IMR-90 (cell line): Measurements from ENCODE around the gene KPRP. TPM values are rescaled to one million over a fixed set of nuclear protein-coding genes. Genes with fewer than 3 reads are reported as not detected.

Experiments used
- ATAC-seq: fragments of 200-7000 bp; cut with Tn5 transposase; 2 replicates; pipeline ENCODE4 v1.9.1; 2020; ENCODE audit warnings: low read depth, mild to moderate bottlenecking, moderate library complexity
- BruUV-seq: library from RNA; stranded (reverse); fragments of 400-500 nt; replicated peaks from 2 replicates; lab custom pipeline; 2021; lab: Mats Ljungman, UMichigan
- CTCF ChIA-PET: fragments of 300-600 bp; formaldehyde crosslinking; extraction: SDS; loops from one replicate; lab custom pipeline; 2021; ENCODE audit warnings: antibody characterized with exemption; lab: Yijun Ruan, JAX
- POLR2A ChIA-PET: fragments of 300-600 bp; sonication (Branson Sonifier 250); formaldehyde crosslinking; loops from one replicate; lab custom pipeline; 2022; ENCODE audit warnings: antibody characterized with exemption; ENCODE audit not compliant: unreplicated experiment; lab: Charles Lee
- DNase-seq: peaks from one replicate; pipeline ENCODE4 v3.0.0; 2013
- H2AFZ ChIP-seq: replicated peaks from 2 replicates; pipeline ENCODE3; 2013; ENCODE audit warnings: low read length, mild to moderate bottlenecking; ENCODE audit not compliant: poor library complexity
- H2AK5ac ChIP-seq: 2 replicates; pipeline ENCODE4 v1.6.1; 2013; ENCODE audit warnings: low read depth, low read length, inconsistent platforms
- H2AK9ac ChIP-seq: replicated peaks from 2 replicates; pipeline ENCODE3; 2013; ENCODE audit warnings: mild to moderate bottlenecking, low read depth, low read length, moderate library complexity; ENCODE audit not compliant: poor library complexity
- H2BK120ac ChIP-seq: 2 replicates; pipeline ENCODE4 v1.6.1; 2013; ENCODE audit warnings: low read depth, low read length, inconsistent platforms
- H2BK15ac ChIP-seq: 3 replicates; pipeline ENCODE4 v1.6.1; 2013; ENCODE audit warnings: low read depth, low read length, inconsistent platforms
- H2BK20ac ChIP-seq: 2 replicates; pipeline ENCODE4 v1.6.1; 2013; ENCODE audit warnings: low read depth, mild to moderate bottlenecking, inconsistent platforms, low read length, moderate library complexity
- H2BK5ac ChIP-seq: 2 replicates; pipeline ENCODE4 v1.6.1; 2013; ENCODE audit warnings: mild to moderate bottlenecking, low read depth, low read length, inconsistent platforms; ENCODE audit not compliant: poor library complexity, severe bottlenecking
- H3K14ac ChIP-seq: replicated peaks from 2 replicates; pipeline ENCODE4 v1.6.1; 2013; ENCODE audit warnings: low read depth, low read length, inconsistent platforms
- H3K18ac ChIP-seq: 2 replicates; pipeline ENCODE4 v1.6.1; 2013; ENCODE audit warnings: low read depth, low read length, control low read depth
- H3K23ac ChIP-seq: 2 replicates; pipeline ENCODE4 v1.6.1; 2013; ENCODE audit warnings: low read depth, low read length, inconsistent platforms
- H3K27ac ChIP-seq: 2 replicates; pipeline ENCODE4 v1.5.1; 2013; ENCODE audit warnings: mild to moderate bottlenecking, control low read depth, low read length; ENCODE audit not compliant: insufficient read depth
- H3K27me3 ChIP-seq: 2 replicates; pipeline ENCODE4 v1.6.1; 2013; ENCODE audit warnings: low read length; ENCODE audit not compliant: control insufficient read depth, insufficient read depth
- H3K36me3 ChIP-seq: 2 replicates; pipeline ENCODE4 v1.6.1; 2013; ENCODE audit warnings: low read length, mixed read lengths; ENCODE audit not compliant: control insufficient read depth, insufficient read depth
- H3K4ac ChIP-seq: 2 replicates; pipeline ENCODE4 v1.6.1; 2013; ENCODE audit warnings: low read depth, low read length, inconsistent platforms
- H3K4me1 ChIP-seq: 2 replicates; pipeline ENCODE4 v1.6.1; 2013; ENCODE audit warnings: low read length, mixed read lengths; ENCODE audit not compliant: control insufficient read depth, insufficient read depth
- H3K4me2 ChIP-seq: 2 replicates; pipeline ENCODE4 v1.6.1; 2013; ENCODE audit warnings: low read depth, mild to moderate bottlenecking, control low read depth, low read length, moderate library complexity
- H3K4me3 ChIP-seq: 2 replicates; pipeline ENCODE4 v1.5.1; 2013; ENCODE audit warnings: low read depth, mild to moderate bottlenecking, control low read depth, low read length, moderate library complexity; ENCODE audit not compliant: insufficient read depth
- H3K56ac ChIP-seq: 2 replicates; pipeline ENCODE4 v1.6.1; 2013; ENCODE audit warnings: low read length, inconsistent platforms; ENCODE audit not compliant: insufficient read depth; ENCODE audit errors: extremely low read depth
- H3K79me1 ChIP-seq, 2 experiments: 2 replicates each; pipeline ENCODE4 v1.6.1; 2013; ENCODE audit warnings: low read length in 2 of 2, inconsistent platforms in 1 of 2, low read depth in 1 of 2
- H3K9ac ChIP-seq: 2 replicates; pipeline ENCODE4 v1.6.1; 2013; ENCODE audit warnings: low read depth, low read length, control low read depth
- H3K9me1 ChIP-seq: 2 replicates; pipeline ENCODE4 v1.6.1; 2013; ENCODE audit warnings: low read length, inconsistent platforms; ENCODE audit not compliant: insufficient read depth
- H3K9me3 ChIP-seq: 2 replicates; pipeline ENCODE4 v1.6.1; 2013; ENCODE audit warnings: low read length; ENCODE audit not compliant: control insufficient read depth, insufficient read depth
- H4K20me1 ChIP-seq: 2 replicates; pipeline ENCODE4 v1.6.1; 2013; ENCODE audit warnings: low read length, inconsistent platforms; ENCODE audit not compliant: insufficient read depth
- H4K5ac ChIP-seq: 2 replicates; pipeline ENCODE4 v1.6.1; 2013; ENCODE audit warnings: mild to moderate bottlenecking, low read depth, low read length, control low read depth
- H4K8ac ChIP-seq, 2 experiments: 2 replicates each; pipeline ENCODE4 v1.6.1; 2013; ENCODE audit warnings: low read depth in 2 of 2, low read length in 2 of 2, control low read depth in 1 of 2, inconsistent platforms in 1 of 2
- H4K91ac ChIP-seq: 2 replicates; pipeline ENCODE4 v1.6.1; 2013; ENCODE audit warnings: low read depth, low read length, inconsistent platforms; ENCODE audit not compliant: insufficient read depth
- CEBPB ChIP-seq: IDR thresholded peaks from 2 replicates; pipeline ENCODE4 v1.6.1; 2012; ENCODE audit warnings: low read depth, low read length, improper control_type of control experiment
- CHD1 ChIP-seq: IDR thresholded peaks from 2 replicates; pipeline ENCODE4 v1.6.1; 2012; ENCODE audit warnings: low read depth, low read length, improper control_type of control experiment
- CTCF ChIP-seq: conservative IDR thresholded peaks from 2 replicates; pipeline ENCODE4 v1.5.1; 2012; ENCODE audit warnings: mild to moderate bottlenecking, low read depth, low read length, improper control_type of control experiment
- FOS ChIP-seq: fragments of 150-350 bp; IDR thresholded peaks from 2 replicates; pipeline ENCODE4 v1.6.1; 2016; ENCODE audit warnings: low read depth, low read length
- MAZ ChIP-seq: IDR thresholded peaks from 2 replicates; pipeline ENCODE4 v1.6.1; 2012; ENCODE audit warnings: low read depth, mild to moderate bottlenecking, low read length, improper control_type of control experiment, moderate library complexity, borderline replicate concordance
- NFE2L2 ChIP-seq: fragments of 150-350 bp; IDR thresholded peaks from 2 replicates; pipeline ENCODE4 v1.6.1; 2016; ENCODE audit warnings: low read depth, mild to moderate bottlenecking, low read length
- POLR2A ChIP-seq: IDR thresholded peaks from 2 replicates; pipeline ENCODE4 v1.6.1; 2012; ENCODE audit warnings: mild to moderate bottlenecking, low read depth, low read length
- RCOR1 ChIP-seq: IDR thresholded peaks from 2 replicates; pipeline ENCODE4 v1.6.1; 2012; ENCODE audit warnings: mild to moderate bottlenecking, low read length, improper control_type of control experiment; ENCODE audit not compliant: insufficient replicate concordance
- RFX5 ChIP-seq: IDR thresholded peaks from 2 replicates; pipeline ENCODE4 v1.8.0; 2012; ENCODE audit warnings: low read depth, mild to moderate bottlenecking, low read length, moderate library complexity
- SMC3 ChIP-seq: fragments of 150-350 bp; IDR thresholded peaks from 2 replicates; pipeline ENCODE4 v1.6.1; 2016; ENCODE audit warnings: low read depth, mild to moderate bottlenecking, antibody characterized with exemption, low read length, moderate library complexity
- USF2 ChIP-seq: fragments of 150-350 bp; IDR thresholded peaks from 2 replicates; pipeline ENCODE4 v1.6.1; 2017; ENCODE audit warnings: mild to moderate bottlenecking, antibody characterized with exemption, low read length, low read depth
- WGBS, 2 experiments: methylation state at CpG; one replicate each; pipeline versions ENCODE4 v1.1.5 to v1.1.7; 2013; ENCODE audit warnings: missing lambda C conversion rate in 2 of 2; ENCODE audit not compliant: insufficient read length in 1 of 2; ENCODE audit errors: extremely low coverage in 2 of 2; 5-methylcytosine and 5-hydroxymethylcytosine counted together
- dilution Hi-C: fragments of 300-500 bp; cut with HindIII; formaldehyde crosslinking; loops from one replicate; pipeline ENCODE4 v1.14.3; 2018; ENCODE audit warnings: low sequenced_read_pairs; ENCODE audit not compliant: unreplicated experiment
- in situ Hi-C: fragments of 300-500 bp; cut with MboI; formaldehyde crosslinking; loops from 3 replicates; pipeline ENCODE4 v1.14.3; 2019; ENCODE audit warnings: low sequenced_read_pairs, inconsistent platforms, mixed read lengths
- intact Hi-C: fragments of 100-400 bp; cut with micrococcal nuclease; formaldehyde crosslinking; loops from 2 replicates; pipeline ENCODE4 v1.10.0; 2022
- polyA plus RNA-seq, 3 experiments: library from polyadenylated mRNA; depleted of rRNA; stranded (reverse); fragments of >200 nt; gene quantifications; 2 replicates each; pipeline ENCODE4 v1.2.3, GENCODE V29; 2012; ENCODE audit warnings: low replicate concordance in 1 of 3
- total RNA-seq: library from RNA; depleted of rRNA; stranded (reverse); fragments of >200 nt; gene quantifications from 2 replicates; pipeline ENCODE4 v1.2.3, GENCODE V29; 2012

The KPRP gene
- total and polyA plus RNA-seq, 2 of the 4 experiments (the other 2 are of a cell fraction): not detected

GRCh38 chr1:152758636-152759035, 811 bp downstream of the KPRP start:
- in situ Hi-C loops: no loop called here
- Histone ChIP-seq H4K5ac (no peak overlapping the region), H3K14ac (no peak overlapping the region), H2BK20ac (no peak overlapping the region), H4K8ac (no peak overlapping the region), H2AK5ac (no peak overlapping the region), H3K27ac (no peak overlapping the region), H2BK120ac (no peak overlapping the region), H3K36me3 (no peaks in the 10 kb centered on the region), H3K4me2 (no peak overlapping the region), H2BK5ac (no peak overlapping the region), H2AFZ (no peak overlapping the region), H3K56ac (no peak overlapping the region), H3K4ac (no peak overlapping the region), H3K9me3 (no peaks in the 10 kb centered on the region; the same call in 1 of the 2 replicates), H3K18ac (no peak overlapping the region), H3K27me3 (no peaks in the 10 kb centered on the region), H3K4me1 (no peaks in the 10 kb centered on the region), H3K79me1 (no peaks in the 10 kb centered on the region), H2BK15ac (no peak overlapping the region), H4K20me1 (no peaks in the 10 kb centered on the region), H2AK9ac (no peak overlapping the region), H3K4me3 (no peak overlapping the region), H4K91ac (no peak overlapping the region), H3K23ac (no peak overlapping the region), H3K9ac (no peak overlapping the region), H3K9me1 (no peaks in the 10 kb centered on the region)
- ATAC-seq: no peak
- no peak for TF ChIP-seq USF2
- TF ChIP-seq SMC3: no peak
- TF ChIP-seq CTCF: no peak
- TF ChIP-seq RFX5: no peak
- no peak for TF ChIP-seq NFE2L2
- TF ChIP-seq FOS: no peak
- no peak for TF ChIP-seq CEBPB
- no peak for TF ChIP-seq POLR2A
- TF ChIP-seq MAZ: no peak
- no peak for TF ChIP-seq CHD1
- TF ChIP-seq RCOR1: no peak
- DNase-seq: no peak
- no TSS peak for BruUV-seq
- ChIA-PET POLR2A (no interaction called here), CTCF (no interaction called here)
- intact Hi-C loops: no loop called here
- dilution Hi-C loops: no loop called here
- WGBS, 2 experiments: no CpG with 5 or more reads among the region's 4 CpGs
